GM12864 (cell line): ENCODE data around the gene PALM.

ENCODE experiments used
- DNase-seq: peaks from one replicate; pipeline ENCODE4 v3.0.0-alpha.2; 2011; ENCODE audit warnings: low read depth
- H3K4me3 ChIP-seq: 2 replicates; pipeline ENCODE4 v1.5.1; 2011; ENCODE audit warnings: mild to moderate bottlenecking, low read depth, low read length, control low read depth
- CTCF ChIP-seq: IDR thresholded peaks from 2 replicates; pipeline ENCODE4 v1.5.1; 2011; ENCODE audit warnings: low read depth, mild to moderate bottlenecking, moderate library complexity, low read length, control low read depth, inconsistent platforms; ENCODE audit errors: missing control alignments

PALM gene

GRCh38 chr19:781800-782184 lies 73.1 kb downstream of the PALM start:
- DNase-seq: no peak
- H3K4me3 ChIP-seq: no peak overlapping the region
- TF ChIP-seq CTCF: no peak

GRCh38 chr19:782185-782877 lies 73.6 kb downstream of the PALM start:
- DNase-seq: no peak
- H3K4me3 ChIP-seq: no peak overlapping the region
- TF ChIP-seq CTCF: no peak

- DNase-seq: no peak
- no peak for TF ChIP-seq CTCF
- H3K4me3 ChIP-seq: no peak overlapping the region
Observed at GRCh38 chr19:782878-783668, 74.3 kb downstream of the PALM start.

- no peak for TF ChIP-seq CTCF
- no peak overlapping the region for H3K4me3 ChIP-seq
- DNase-seq: no peak
Observed at GRCh38 chr19:784541-784940, 75.8 kb downstream of the PALM start.

- H3K4me3 ChIP-seq: no peak overlapping the region
- no peak for DNase-seq
- TF ChIP-seq CTCF: no peak
Observed at GRCh38 chr19:787536-787935, 78.8 kb downstream of the PALM start.

- DNase-seq: no peak
Observed at GRCh38 chr19:788686-788982, 79.9 kb downstream of the PALM start.

More at GRCh38 chr19:788686-788982, 79.9 kb downstream of the PALM start:
- no peak overlapping the region for H3K4me3 ChIP-seq
- no peak for TF ChIP-seq CTCF
